HCT116 (cell line): ENCODE measurements around the gene RAB11A.

ENCODE experiments used
- CBX3 ChIP-seq: IDR thresholded peaks from 2 replicates; pipeline ENCODE4 v1.6.1; 2012; ENCODE audit warnings: low read depth
- EZH2 ChIP-seq: fragments of 200-600 bp; sonication (generic); IDR thresholded peaks from 2 replicates; pipeline ENCODE4 v1.6.1; 2017; ENCODE audit warnings: antibody characterized with exemption, mixed run types
- POLR2AphosphoS5 ChIP-seq: IDR thresholded peaks from 2 replicates; pipeline ENCODE4 v1.6.1; 2011; ENCODE audit warnings: mild to moderate bottlenecking, low read depth, low read length, moderate library complexity
- YY1 ChIP-seq: IDR thresholded peaks from 2 replicates; pipeline ENCODE4 v1.6.1; 2011; ENCODE audit warnings: low read length, low read depth, moderate library complexity, mild to moderate bottlenecking; ENCODE audit not compliant: insufficient replicate concordance; ENCODE audit errors: extremely low read depth
- TF ChIP-seq, protein P1 (sequence below), 3 experiments: fragments of 200-600 bp in 1 of 3; sonication (generic) in 1 of 3; IDR thresholded peaks in 2 of 3; conservative IDR thresholded peaks in 1 of 3; 2 replicates each; pipeline ENCODE4 v1.5.1; 2012 to 2017; ENCODE audit warnings: low read depth in 2 of 3, low read length in 2 of 3, antibody characterized with exemption in 1 of 3, borderline replicate concordance in 1 of 3, control low read depth in 1 of 3, mild to moderate bottlenecking in 1 of 3, mixed read lengths in 1 of 3, mixed run types in 1 of 3, moderate library complexity in 1 of 3; ENCODE audit not compliant: insufficient read depth in 1 of 3

DNA sequence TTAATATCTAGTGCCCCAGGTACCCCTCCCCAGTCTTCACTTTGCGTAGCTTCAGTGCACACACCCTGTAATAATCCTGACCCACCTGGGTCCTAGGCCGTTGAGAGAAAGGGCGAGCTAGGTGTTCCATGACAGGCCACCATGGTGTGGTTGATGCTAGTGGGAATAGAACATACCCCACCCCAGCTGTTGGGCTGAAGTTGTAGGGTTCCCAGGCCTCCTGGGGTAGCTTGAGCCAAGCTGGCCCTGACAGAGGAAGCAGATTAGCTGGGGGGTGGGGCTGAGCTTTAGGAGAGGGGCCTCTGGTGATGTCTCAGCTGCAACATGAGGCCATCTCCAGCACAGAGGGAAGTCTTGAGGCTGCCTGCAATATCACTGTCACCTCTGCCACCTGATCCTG lies 40.5 kb downstream of the RAB11A start:
- TF ChIP-seq EZH2 (no peak), YY1 (no peak), POLR2AphosphoS5 (no peak), CBX3 (no peak)
- TF ChIP-seq, protein P1, sequence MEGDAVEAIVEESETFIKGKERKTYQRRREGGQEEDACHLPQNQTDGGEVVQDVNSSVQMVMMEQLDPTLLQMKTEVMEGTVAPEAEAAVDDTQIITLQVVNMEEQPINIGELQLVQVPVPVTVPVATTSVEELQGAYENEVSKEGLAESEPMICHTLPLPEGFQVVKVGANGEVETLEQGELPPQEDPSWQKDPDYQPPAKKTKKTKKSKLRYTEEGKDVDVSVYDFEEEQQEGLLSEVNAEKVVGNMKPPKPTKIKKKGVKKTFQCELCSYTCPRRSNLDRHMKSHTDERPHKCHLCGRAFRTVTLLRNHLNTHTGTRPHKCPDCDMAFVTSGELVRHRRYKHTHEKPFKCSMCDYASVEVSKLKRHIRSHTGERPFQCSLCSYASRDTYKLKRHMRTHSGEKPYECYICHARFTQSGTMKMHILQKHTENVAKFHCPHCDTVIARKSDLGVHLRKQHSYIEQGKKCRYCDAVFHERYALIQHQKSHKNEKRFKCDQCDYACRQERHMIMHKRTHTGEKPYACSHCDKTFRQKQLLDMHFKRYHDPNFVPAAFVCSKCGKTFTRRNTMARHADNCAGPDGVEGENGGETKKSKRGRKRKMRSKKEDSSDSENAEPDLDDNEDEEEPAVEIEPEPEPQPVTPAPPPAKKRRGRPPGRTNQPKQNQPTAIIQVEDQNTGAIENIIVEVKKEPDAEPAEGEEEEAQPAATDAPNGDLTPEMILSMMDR (IDR thresholded peaks at IDR 0.05 in 2 of 3, conservative IDR thresholded peaks at IDR 0.05 in 1 of 3; ENCODE audit: borderline replicate concordance in 1 of 3, insufficient read depth in 1 of 3, low read depth in 2 of 3, low read length in 2 of 3) = no peak
